HepG2 (cell line): ENCODE data around the gene P3H4. TPM values are rescaled to one million over a fixed set of nuclear protein-coding genes. Genes with fewer than 3 reads are reported as not detected.

ENCODE experiments used
- ASH2L ChIP-seq: fragments of 300-600, 200-600 bp; sonication (generic); IDR thresholded peaks from 2 replicates; pipeline ENCODE4 v1.7.0; 2017; ENCODE audit warnings: low read depth, mild to moderate bottlenecking, moderate library complexity, mixed read lengths, low read length; ENCODE audit not compliant: insufficient read length
- ELF3 ChIP-seq: IDR thresholded peaks from 2 replicates; pipeline ENCODE4 v1.6.1; 2016; ENCODE audit warnings: missing genetic modification reagents, missing compliant biosample characterization
- HOXD1 ChIP-seq: sonication (generic); formaldehyde crosslinking; IDR thresholded peaks from 2 replicates; pipeline ENCODE4 v1.5.0; 2020; ENCODE audit warnings: missing genetic modification reagents
- MTF1 ChIP-seq: sonication (generic); formaldehyde crosslinking; IDR thresholded peaks from 2 replicates; pipeline ENCODE4 v1.5.0; 2020; ENCODE audit warnings: missing genetic modification reagents
- NFE2L2 ChIP-seq: fragments of 150-350 bp; IDR thresholded peaks from 2 replicates; pipeline ENCODE4 v1.6.1; 2014; ENCODE audit warnings: low read length
- NR3C1 ChIP-seq: sonication (generic); formaldehyde crosslinking; IDR thresholded peaks from 2 replicates; pipeline ENCODE4 v1.4.0; 2020; ENCODE audit warnings: missing genetic modification reagents
- NRL ChIP-seq: sonication (generic); formaldehyde crosslinking; IDR thresholded peaks from 2 replicates; pipeline ENCODE4 v1.5.0; 2020; ENCODE audit warnings: missing genetic modification reagents, mild to moderate bottlenecking, moderate library complexity, borderline replicate concordance
- TBX2 ChIP-seq: sonication (generic); formaldehyde crosslinking; IDR thresholded peaks from 2 replicates; pipeline ENCODE4 v1.5.0; 2020; ENCODE audit warnings: missing genetic modification reagents, mild to moderate bottlenecking, borderline replicate concordance
- TGIF2 ChIP-seq: IDR thresholded peaks from 2 replicates; pipeline ENCODE4 v1.6.1; 2016; ENCODE audit warnings: control low read depth, missing compliant biosample characterization
- ZBTB7A ChIP-seq: sonication (generic); formaldehyde crosslinking; IDR thresholded peaks from 2 replicates; pipeline ENCODE4 v1.8.0; 2022; ENCODE audit warnings: mild to moderate bottlenecking, missing genetic modification reagents
- ZNF331 ChIP-seq: sonication (generic); formaldehyde crosslinking; IDR thresholded peaks from 2 replicates; pipeline ENCODE4 v1.4.0; 2020; ENCODE audit warnings: missing genetic modification reagents
- ZNF446 ChIP-seq: sonication (generic); formaldehyde crosslinking; IDR thresholded peaks from 2 replicates; pipeline ENCODE4 v1.5.0; 2020; ENCODE audit warnings: mild to moderate bottlenecking, missing genetic modification reagents
- polyA plus RNA-seq, 8 experiments: library from polyadenylated mRNA; depleted of rRNA in 3 of 8; stranded (reverse) in 7 of 8; unstranded in 1 of 8; fragments of >200 nt; fragmentation: Illumina TruSeq in 4 of 8; extraction: Trizol in 4 of 8; gene quantifications; 2 replicates each; pipeline versions ENCODE4 v1.2.1 to v1.2.3, GENCODE V29; 2011 to 2016; ENCODE audit warnings: low read depth in 4 of 8, missing spikeins in 1 of 8, mixed read lengths in 1 of 8; ENCODE audit not compliant: insufficient read depth in 1 of 8
- total RNA-seq, 5 experiments: library from RNA; depleted of rRNA; stranded (reverse); fragments of >200 nt; fragmentation: Illumina TruSeq; extraction: Trizol; gene quantifications; 2 replicates each; pipeline ENCODE4 v1.2.3, GENCODE V29; 2016; ENCODE audit warnings: low read depth in 1 of 5
- TF ChIP-seq, protein P1 (sequence below): sonication (generic); formaldehyde crosslinking; IDR thresholded peaks from 2 replicates; pipeline ENCODE4 v1.4.0; 2020; ENCODE audit warnings: mild to moderate bottlenecking, missing genetic modification reagents
- TF ChIP-seq, protein P2 (sequence below), 2 experiments: IDR thresholded peaks; 2 replicates each; pipeline ENCODE4 v1.6.1; 2011 to 2012; ENCODE audit warnings: low read length in 2 of 2, borderline replicate concordance in 1 of 2, low read depth in 1 of 2, mild to moderate bottlenecking in 1 of 2, moderate library complexity in 1 of 2
- TF ChIP-seq, protein P3 (sequence below): sonication (generic); formaldehyde crosslinking; IDR thresholded peaks from 2 replicates; pipeline ENCODE4 v1.5.1; 2020; ENCODE audit warnings: mild to moderate bottlenecking, missing genetic modification reagents, borderline replicate concordance

Gene P3H4
- total and polyA plus RNA-seq, 2 of the 13 experiments (the other 11 are each of a cell fraction or from before 2014, with no cell fraction given): 37.1 to 50.6 TPM

DNA sequence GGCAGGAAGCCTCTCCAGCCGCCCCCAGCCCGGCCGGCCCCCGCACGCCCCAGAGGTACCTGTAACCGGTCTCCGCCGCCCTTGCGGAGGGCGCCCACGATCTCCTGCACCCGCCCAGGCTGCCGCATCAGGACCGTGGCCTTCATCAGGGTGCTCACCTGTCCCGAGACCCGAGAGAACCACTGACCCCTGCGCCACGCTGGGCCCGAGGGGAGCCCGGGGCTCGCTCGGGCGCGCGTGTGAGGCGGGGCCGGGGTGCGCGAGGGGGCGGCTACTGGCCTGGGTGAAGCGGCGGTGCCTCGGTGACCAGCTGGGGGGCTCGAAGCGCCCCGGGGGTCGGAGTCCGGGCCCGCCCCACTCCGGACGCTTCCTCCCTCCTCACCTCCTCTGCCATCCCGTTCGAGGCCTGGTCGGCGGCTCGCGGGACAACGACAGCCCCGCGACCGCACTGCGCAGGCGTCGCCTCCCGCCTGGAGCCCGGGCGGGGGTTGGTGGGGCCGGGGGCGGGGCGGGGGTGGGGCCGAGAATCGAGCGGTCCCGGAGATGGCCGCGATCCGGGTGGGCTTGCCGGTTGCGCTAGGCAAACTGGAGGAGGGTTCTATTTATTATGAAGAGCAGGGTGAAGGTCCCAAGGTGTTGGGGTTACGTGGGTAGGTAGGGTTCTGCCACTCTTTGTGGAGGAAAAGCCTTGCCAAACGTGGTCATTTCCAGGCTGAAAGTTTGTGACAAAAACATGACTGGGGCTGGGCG is 24.2 kb upstream of the P3H4 start, which contains the start of gene NT5C3B (continued):
- TF ChIP-seq, protein P1, sequence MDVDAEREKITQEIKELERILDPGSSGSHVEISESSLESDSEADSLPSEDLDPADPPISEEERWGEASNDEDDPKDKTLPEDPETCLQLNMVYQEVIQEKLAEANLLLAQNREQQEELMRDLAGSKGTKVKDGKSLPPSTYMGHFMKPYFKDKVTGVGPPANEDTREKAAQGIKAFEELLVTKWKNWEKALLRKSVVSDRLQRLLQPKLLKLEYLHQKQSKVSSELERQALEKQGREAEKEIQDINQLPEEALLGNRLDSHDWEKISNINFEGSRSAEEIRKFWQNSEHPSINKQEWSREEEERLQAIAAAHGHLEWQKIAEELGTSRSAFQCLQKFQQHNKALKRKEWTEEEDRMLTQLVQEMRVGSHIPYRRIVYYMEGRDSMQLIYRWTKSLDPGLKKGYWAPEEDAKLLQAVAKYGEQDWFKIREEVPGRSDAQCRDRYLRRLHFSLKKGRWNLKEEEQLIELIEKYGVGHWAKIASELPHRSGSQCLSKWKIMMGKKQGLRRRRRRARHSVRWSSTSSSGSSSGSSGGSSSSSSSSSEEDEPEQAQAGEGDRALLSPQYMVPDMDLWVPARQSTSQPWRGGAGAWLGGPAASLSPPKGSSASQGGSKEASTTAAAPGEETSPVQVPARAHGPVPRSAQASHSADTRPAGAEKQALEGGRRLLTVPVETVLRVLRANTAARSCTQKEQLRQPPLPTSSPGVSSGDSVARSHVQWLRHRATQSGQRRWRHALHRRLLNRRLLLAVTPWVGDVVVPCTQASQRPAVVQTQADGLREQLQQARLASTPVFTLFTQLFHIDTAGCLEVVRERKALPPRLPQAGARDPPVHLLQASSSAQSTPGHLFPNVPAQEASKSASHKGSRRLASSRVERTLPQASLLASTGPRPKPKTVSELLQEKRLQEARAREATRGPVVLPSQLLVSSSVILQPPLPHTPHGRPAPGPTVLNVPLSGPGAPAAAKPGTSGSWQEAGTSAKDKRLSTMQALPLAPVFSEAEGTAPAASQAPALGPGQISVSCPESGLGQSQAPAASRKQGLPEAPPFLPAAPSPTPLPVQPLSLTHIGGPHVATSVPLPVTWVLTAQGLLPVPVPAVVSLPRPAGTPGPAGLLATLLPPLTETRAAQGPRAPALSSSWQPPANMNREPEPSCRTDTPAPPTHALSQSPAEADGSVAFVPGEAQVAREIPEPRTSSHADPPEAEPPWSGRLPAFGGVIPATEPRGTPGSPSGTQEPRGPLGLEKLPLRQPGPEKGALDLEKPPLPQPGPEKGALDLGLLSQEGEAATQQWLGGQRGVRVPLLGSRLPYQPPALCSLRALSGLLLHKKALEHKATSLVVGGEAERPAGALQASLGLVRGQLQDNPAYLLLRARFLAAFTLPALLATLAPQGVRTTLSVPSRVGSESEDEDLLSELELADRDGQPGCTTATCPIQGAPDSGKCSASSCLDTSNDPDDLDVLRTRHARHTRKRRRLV (CRISPR knock-in tag): no peak
- TF ChIP-seq HOXD1 (CRISPR knock-in tag) (no peak), TBX2 (CRISPR knock-in tag) (peak; percentile 66; the same call in 1 of the 2 replicates), ZNF331 (no peak; the same call in 1 of the 2 replicates), NR3C1 (no peak), NFE2L2 (no peak), ZBTB7A (CRISPR knock-in tag) (peak; percentile 55; the same call in 1 of the 2 replicates), NRL (CRISPR knock-in tag) (peak; percentile 36; the same call in 1 of the 2 replicates), ASH2L (peak; percentile 69), TGIF2 (CRISPR knock-in tag) (no peak), ZNF446 (CRISPR knock-in tag) (no peak), ELF3 (CRISPR knock-in tag) (0 out of 2 replicates have a peak, but pooled peaks have one; percentile 8), MTF1 (CRISPR knock-in tag) (no peak)
- TF ChIP-seq, protein P2, sequence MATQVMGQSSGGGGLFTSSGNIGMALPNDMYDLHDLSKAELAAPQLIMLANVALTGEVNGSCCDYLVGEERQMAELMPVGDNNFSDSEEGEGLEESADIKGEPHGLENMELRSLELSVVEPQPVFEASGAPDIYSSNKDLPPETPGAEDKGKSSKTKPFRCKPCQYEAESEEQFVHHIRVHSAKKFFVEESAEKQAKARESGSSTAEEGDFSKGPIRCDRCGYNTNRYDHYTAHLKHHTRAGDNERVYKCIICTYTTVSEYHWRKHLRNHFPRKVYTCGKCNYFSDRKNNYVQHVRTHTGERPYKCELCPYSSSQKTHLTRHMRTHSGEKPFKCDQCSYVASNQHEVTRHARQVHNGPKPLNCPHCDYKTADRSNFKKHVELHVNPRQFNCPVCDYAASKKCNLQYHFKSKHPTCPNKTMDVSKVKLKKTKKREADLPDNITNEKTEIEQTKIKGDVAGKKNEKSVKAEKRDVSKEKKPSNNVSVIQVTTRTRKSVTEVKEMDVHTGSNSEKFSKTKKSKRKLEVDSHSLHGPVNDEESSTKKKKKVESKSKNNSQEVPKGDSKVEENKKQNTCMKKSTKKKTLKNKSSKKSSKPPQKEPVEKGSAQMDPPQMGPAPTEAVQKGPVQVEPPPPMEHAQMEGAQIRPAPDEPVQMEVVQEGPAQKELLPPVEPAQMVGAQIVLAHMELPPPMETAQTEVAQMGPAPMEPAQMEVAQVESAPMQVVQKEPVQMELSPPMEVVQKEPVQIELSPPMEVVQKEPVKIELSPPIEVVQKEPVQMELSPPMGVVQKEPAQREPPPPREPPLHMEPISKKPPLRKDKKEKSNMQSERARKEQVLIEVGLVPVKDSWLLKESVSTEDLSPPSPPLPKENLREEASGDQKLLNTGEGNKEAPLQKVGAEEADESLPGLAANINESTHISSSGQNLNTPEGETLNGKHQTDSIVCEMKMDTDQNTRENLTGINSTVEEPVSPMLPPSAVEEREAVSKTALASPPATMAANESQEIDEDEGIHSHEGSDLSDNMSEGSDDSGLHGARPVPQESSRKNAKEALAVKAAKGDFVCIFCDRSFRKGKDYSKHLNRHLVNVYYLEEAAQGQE (IDR thresholded peaks at IDR 0.05; ENCODE audit: borderline replicate concordance in 1 of 2, low read depth in 1 of 2, low read length in 2 of 2): no peak
- TF ChIP-seq, protein P3, sequence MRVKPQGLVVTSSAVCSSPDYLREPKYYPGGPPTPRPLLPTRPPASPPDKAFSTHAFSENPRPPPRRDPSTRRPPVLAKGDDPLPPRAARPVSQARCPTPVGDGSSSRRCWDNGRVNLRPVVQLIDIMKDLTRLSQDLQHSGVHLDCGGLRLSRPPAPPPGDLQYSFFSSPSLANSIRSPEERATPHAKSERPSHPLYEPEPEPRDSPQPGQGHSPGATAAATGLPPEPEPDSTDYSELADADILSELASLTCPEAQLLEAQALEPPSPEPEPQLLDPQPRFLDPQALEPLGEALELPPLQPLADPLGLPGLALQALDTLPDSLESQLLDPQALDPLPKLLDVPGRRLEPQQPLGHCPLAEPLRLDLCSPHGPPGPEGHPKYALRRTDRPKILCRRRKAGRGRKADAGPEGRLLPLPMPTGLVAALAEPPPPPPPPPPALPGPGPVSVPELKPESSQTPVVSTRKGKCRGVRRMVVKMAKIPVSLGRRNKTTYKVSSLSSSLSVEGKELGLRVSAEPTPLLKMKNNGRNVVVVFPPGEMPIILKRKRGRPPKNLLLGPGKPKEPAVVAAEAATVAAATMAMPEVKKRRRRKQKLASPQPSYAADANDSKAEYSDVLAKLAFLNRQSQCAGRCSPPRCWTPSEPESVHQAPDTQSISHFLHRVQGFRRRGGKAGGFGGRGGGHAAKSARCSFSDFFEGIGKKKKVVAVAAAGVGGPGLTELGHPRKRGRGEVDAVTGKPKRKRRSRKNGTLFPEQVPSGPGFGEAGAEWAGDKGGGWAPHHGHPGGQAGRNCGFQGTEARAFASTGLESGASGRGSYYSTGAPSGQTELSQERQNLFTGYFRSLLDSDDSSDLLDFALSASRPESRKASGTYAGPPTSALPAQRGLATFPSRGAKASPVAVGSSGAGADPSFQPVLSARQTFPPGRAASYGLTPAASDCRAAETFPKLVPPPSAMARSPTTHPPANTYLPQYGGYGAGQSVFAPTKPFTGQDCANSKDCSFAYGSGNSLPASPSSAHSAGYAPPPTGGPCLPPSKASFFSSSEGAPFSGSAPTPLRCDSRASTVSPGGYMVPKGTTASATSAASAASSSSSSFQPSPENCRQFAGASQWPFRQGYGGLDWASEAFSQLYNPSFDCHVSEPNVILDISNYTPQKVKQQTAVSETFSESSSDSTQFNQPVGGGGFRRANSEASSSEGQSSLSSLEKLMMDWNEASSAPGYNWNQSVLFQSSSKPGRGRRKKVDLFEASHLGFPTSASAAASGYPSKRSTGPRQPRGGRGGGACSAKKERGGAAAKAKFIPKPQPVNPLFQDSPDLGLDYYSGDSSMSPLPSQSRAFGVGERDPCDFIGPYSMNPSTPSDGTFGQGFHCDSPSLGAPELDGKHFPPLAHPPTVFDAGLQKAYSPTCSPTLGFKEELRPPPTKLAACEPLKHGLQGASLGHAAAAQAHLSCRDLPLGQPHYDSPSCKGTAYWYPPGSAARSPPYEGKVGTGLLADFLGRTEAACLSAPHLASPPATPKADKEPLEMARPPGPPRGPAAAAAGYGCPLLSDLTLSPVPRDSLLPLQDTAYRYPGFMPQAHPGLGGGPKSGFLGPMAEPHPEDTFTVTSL (CRISPR knock-in tag): 0 out of 2 replicates have a peak, but pooled peaks have one; percentile 2
